A549 (cell line): ENCODE data around the gene TMEM19. TPM values are rescaled to one million over a fixed set of nuclear protein-coding genes. Genes with fewer than 3 reads are reported as not detected.

Source experiments
- ATAC-seq, 2 experiments: fragments of 200-7000 bp in 1 of 2; fragments of >200 bp in 1 of 2; cut with Nextera tagmentation in 1 of 2; cut with Tn5 transposase in 1 of 2; 3 replicates each; pipeline versions ENCODE4 v1.8.0 to v1.9.1; 2018 to 2020; ENCODE audit warnings: mild to moderate bottlenecking in 1 of 2, moderate library complexity in 1 of 2
- CTCF ChIA-PET: fragments of 300-600 bp; sonication (Branson Sonifier 250); formaldehyde crosslinking; extraction: SDS; loops from one replicate; lab custom pipeline; 2021; ENCODE audit warnings: antibody characterized with exemption, inconsistent platforms; lab: Yijun Ruan, JAX
- POLR2A ChIA-PET: fragments of 350-600 bp; formaldehyde crosslinking; extraction: SDS; loops from one replicate; lab custom pipeline; 2021; ENCODE audit warnings: antibody characterized with exemption, inconsistent platforms; lab: Yijun Ruan, JAX
- DNase-seq, 2 experiments: peaks; one replicate each; pipeline versions ENCODE4 v3.0.0 to v3.0.0-alpha.2; 2011 to 2016; ENCODE audit warnings: low read depth in 1 of 2, low spot score in 1 of 2
- FAIRE-seq: peaks from 2 replicates; lab custom pipeline; 2011; peaks lifted over from hg19 to GRCh38; lab: Jason Lieb, UNC
- H3K27ac ChIP-seq, 2 experiments: fragments of >200 bp; sonication (Bioruptor Twin); formaldehyde crosslinking; 3 replicates each; pipeline ENCODE4 v1.5.1; 2016 to 2017
- H3K4me1 ChIP-seq: fragments of >200 bp; sonication (Bioruptor Twin); formaldehyde crosslinking; 3 replicates; pipeline ENCODE4 v1.6.1; 2016
- H3K4me2 ChIP-seq: fragments of >200 bp; sonication (Bioruptor Twin); formaldehyde crosslinking; 3 replicates; pipeline ENCODE4 v1.6.1; 2016
- H3K4me3 ChIP-seq: fragments of >200 bp; sonication (Bioruptor Twin); formaldehyde crosslinking; 3 replicates; pipeline ENCODE4 v1.5.1; 2016
- H3K9me3 ChIP-seq: fragments of >200 bp; sonication (Bioruptor Twin); formaldehyde crosslinking; 3 replicates; pipeline ENCODE4 v1.6.1; 2016
- CBX8 ChIP-seq: fragments of 200-600 bp; sonication (generic); IDR thresholded peaks from 2 replicates; pipeline ENCODE4 v1.6.1; 2016
- FOSL2 ChIP-seq, 2 experiments: fragments of 450-650 bp in 1 of 2; fragments of >200 bp in 1 of 2; sonication (Bioruptor Twin) in 1 of 2; formaldehyde crosslinking; IDR thresholded peaks; 2 replicates each; pipeline versions ENCODE4 v1.5.0 to v1.6.1; 2016 to 2020; ENCODE audit warnings: mild to moderate bottlenecking in 1 of 2, moderate library complexity in 1 of 2
- HDAC2 ChIP-seq: fragments of 200-600 bp; sonication (generic); IDR thresholded peaks from 2 replicates; pipeline ENCODE4 v1.6.1; 2016
- HEYL ChIP-seq: fragments of 250-450 bp; sonication (Bioruptor Pico); IDR thresholded peaks from 2 replicates; pipeline ENCODE4 v1.8.0; 2021; ENCODE audit warnings: mild to moderate bottlenecking, moderate library complexity
- HOXA7 ChIP-seq: fragments of 250-450 bp; sonication (Bioruptor Pico); IDR thresholded peaks from 2 replicates; pipeline ENCODE4 v1.5.0; 2020; ENCODE audit warnings: mild to moderate bottlenecking, moderate library complexity
- KDM5A ChIP-seq: fragments of 200-600 bp; sonication (generic); IDR thresholded peaks from 2 replicates; pipeline ENCODE4 v1.6.1; 2016; ENCODE audit warnings: antibody characterized with exemption, mild to moderate bottlenecking
- NFE2L2 ChIP-seq: fragments of 150-350 bp; conservative IDR thresholded peaks from 2 replicates; pipeline ENCODE4 v1.6.1; 2014; ENCODE audit warnings: low read length
- POLR2AphosphoS2 ChIP-seq: conservative IDR thresholded peaks from 2 replicates; pipeline ENCODE4 v1.6.1; 2012; ENCODE audit warnings: low read length, improper control_type of control experiment, inconsistent platforms
- RAD21 ChIP-seq, 2 experiments: fragments of >200 bp in 1 of 2; sonication (Bioruptor Twin) in 1 of 2; formaldehyde crosslinking in 1 of 2; IDR thresholded peaks in 1 of 2; conservative IDR thresholded peaks in 1 of 2; 2 replicates in 1 of 2; 3 replicates in 1 of 2; pipeline ENCODE4 v1.6.1; 2012 to 2018; ENCODE audit warnings: inconsistent platforms in 1 of 2
- RCOR1 ChIP-seq: fragments of 150-350 bp; IDR thresholded peaks from 2 replicates; pipeline ENCODE4 v1.6.1; 2014; ENCODE audit warnings: antibody characterized with exemption, low read length, low read depth
- REST ChIP-seq: fragments of 200-600 bp; sonication (generic); IDR thresholded peaks from 2 replicates; pipeline ENCODE4 v1.6.1; 2016; ENCODE audit warnings: antibody characterized with exemption, mild to moderate bottlenecking, moderate library complexity
- RNF2 ChIP-seq: fragments of 200-600 bp; sonication (generic); IDR thresholded peaks from 2 replicates; pipeline ENCODE4 v1.6.1; 2016; ENCODE audit warnings: low read depth, mild to moderate bottlenecking, antibody characterized with exemption, moderate library complexity, borderline replicate concordance
- SMC3 ChIP-seq: fragments of >200 bp; sonication (Bioruptor Twin); formaldehyde crosslinking; IDR thresholded peaks from 3 replicates; pipeline ENCODE4 v1.6.1; 2018; ENCODE audit warnings: inconsistent platforms
- ZFP36 ChIP-seq: fragments of 450-650 bp; IDR thresholded peaks from 2 replicates; pipeline ENCODE4 v1.6.1; 2014; ENCODE audit warnings: borderline replicate concordance; ENCODE audit not compliant: partially characterized antibody
- WGBS: methylation state at CpG from one replicate; pipeline ENCODE4 v1.1.6; 2017; ENCODE audit errors: missing lambda C conversion rate; 5-methylcytosine and 5-hydroxymethylcytosine counted together
- polyA plus RNA-seq, 4 experiments: library from polyadenylated mRNA; depleted of rRNA in 3 of 4; stranded (reverse); fragments of >200 nt; fragmentation: RNase III in 1 of 4; extraction: RNeasy Plus Mini Kit Qiagen cat#74134 plus additional on column Dnase treatment in 1 of 4; gene quantifications; 2 replicates in 3 of 4; 3 replicates in 1 of 4; pipeline ENCODE4 v1.2.3, GENCODE V29; 2011 to 2017
- TF ChIP-seq, protein P1 (sequence below): IDR thresholded peaks from 2 replicates; pipeline ENCODE4 v1.6.1; 2012

The TMEM19 gene
- polyA plus RNA-seq, 2 of the 4 experiments (the other 2 are of a cell fraction): 43.2 to 78.8 TPM

GRCh38 chr12:71649401-71649800 is 36.5 kb upstream of the TMEM19 start:
- Histone ChIP-seq H3K4me1 (peaks cover 3% of the 10 kb centered on the region; the same call in 2 of the 3 replicates), H3K9me3 (peaks cover 14% of the 10 kb centered on the region), H3K4me2 (no peak overlapping the region), H3K27ac (no peak overlapping the region), H3K4me3 (no peak overlapping the region)
- no peak for ATAC-seq
- no peak for DNase-seq
- 89% methylated on average over 2 of the region's 2 CpGs for WGBS
- no peak for TF ChIP-seq NFE2L2
- no peak for TF ChIP-seq HOXA7
- TF ChIP-seq POLR2AphosphoS2: no peak
- no peak for FAIRE-seq
- CTCF ChIA-PET: interaction anchor here (1.5 kb wide), 2 partner anchors 13 to 36 kb away, joined by 3 read pairs; partner anchors contain the start of gene TMEM19
- POLR2A ChIA-PET: no interaction called here

- Histone ChIP-seq H3K4me1 (peaks cover 3% of the 10 kb centered on the region; the same call in 2 of the 3 replicates), H3K4me3 (no peak overlapping the region), H3K27ac (no peak overlapping the region), H3K9me3 (peaks cover 16% of the 10 kb centered on the region), H3K4me2 (no peak overlapping the region)
- FAIRE-seq (no peak), ATAC-seq (no peak), DNase-seq (no peak)
- no peak for TF ChIP-seq SMC3
- no peak for TF ChIP-seq RNF2
- TF ChIP-seq CBX8: no peak
- no peak for TF ChIP-seq FOSL2 (IDR thresholded peaks at IDR 0.05)
- no peak for TF ChIP-seq FOSL2 (CRISPR knock-in tag; IDR thresholded peaks at IDR 0.05)
- TF ChIP-seq RCOR1: no peak
- ChIA-PET CTCF (no interaction called here), POLR2A (no interaction called here)
- WGBS: 94% methylated on average over 1 of the region's 1 CpG
These were observed 33.2 kb upstream of the TMEM19 start for GRCh38 chr12:71652656-71653055.

GRCh38 chr12:71653137-71653536 is 32.7 kb upstream of the TMEM19 start:
- Histone ChIP-seq H3K4me1 (peaks cover 3% of the 10 kb centered on the region; the same call in 2 of the 3 replicates), H3K4me2 (no peak overlapping the region), H3K4me3 (no peak overlapping the region), H3K9me3 (peaks cover 16% of the 10 kb centered on the region), H3K27ac (no peak overlapping the region)
- ChIA-PET POLR2A (no interaction called here), CTCF (interaction anchor here (0.6 kb wide), 1 partner anchor 16 kb away, joined by 3 read pairs; no protein-coding TSS in a partner anchor)
- 82% methylated on average over 2 of the region's 2 CpGs for WGBS
- no peak for ATAC-seq
- DNase-seq: no peak
- TF ChIP-seq RNF2: no peak
- no peak for FAIRE-seq

DNA sequence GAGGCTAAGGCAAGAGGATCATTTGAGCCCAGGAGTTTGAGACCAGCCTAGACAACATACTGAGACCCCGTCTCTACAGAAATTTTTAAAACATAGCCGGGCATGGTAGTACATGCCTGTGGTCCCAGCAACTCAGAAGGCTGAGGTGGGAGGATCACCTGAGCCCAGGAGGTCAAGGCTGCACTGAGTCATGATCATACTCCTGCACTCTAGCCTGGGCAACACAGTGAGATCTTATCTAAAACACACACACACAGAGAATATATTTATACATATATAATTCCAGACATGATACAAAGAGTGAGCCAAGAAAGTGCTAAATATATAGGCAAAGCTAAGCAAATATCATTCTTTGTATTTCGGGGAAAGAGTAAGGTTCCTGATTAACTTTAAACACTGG is 31.7 kb upstream of the TMEM19 start:
- CTCF ChIA-PET: interaction anchor here (1.1 kb wide), 1 partner anchor 18 kb away, joined by 4 read pairs; no protein-coding TSS in a partner anchor
- Histone ChIP-seq H3K4me3 (no peak overlapping the region), H3K4me1 (peaks cover 1% of the 10 kb centered on the region; the same call in 2 of the 3 replicates), H3K27ac (no peak overlapping the region), H3K4me2 (no peak overlapping the region), H3K9me3 (peaks cover 16% of the 10 kb centered on the region)
- WGBS: 92% methylated on average over 3 of the region's 3 CpGs
- no peak for ATAC-seq
- POLR2A ChIA-PET: interaction anchor here (0.8 to 1.3 kb wide), 2 partner anchors 9 to 32 kb away, joined by 4 read pairs; partner anchors contain the start of gene TMEM19
- FAIRE-seq: no peak
- TF ChIP-seq HOXA7 (no peak), CBX8 (no peak), REST (no peak), KDM5A (no peak), HEYL (CRISPR knock-in tag) (no peak), HDAC2 (no peak), ZFP36 (no peak), RAD21 (conservative IDR thresholded peaks at IDR 0.05 in 1 of 2, IDR thresholded peaks at IDR 0.05 in 1 of 2) (no peak)
- TF ChIP-seq, protein P1, sequence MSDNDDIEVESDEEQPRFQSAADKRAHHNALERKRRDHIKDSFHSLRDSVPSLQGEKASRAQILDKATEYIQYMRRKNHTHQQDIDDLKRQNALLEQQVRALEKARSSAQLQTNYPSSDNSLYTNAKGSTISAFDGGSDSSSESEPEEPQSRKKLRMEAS: no peak
- DNase-seq: no peak
